Measurements from ENCODE around the gene CLCN7. TPM values are rescaled to one million over a fixed set of nuclear protein-coding genes. Genes with fewer than 3 reads are reported as not detected.
A peak's percentile ranks its signal among the peaks of the same experiment; 100 is the strongest.
"Not testable (repeated sequence)": the region's sequence is repeated elsewhere in the genome, so short reads cannot be mapped to it uniquely, and the experiment has no call there.

Gene CLCN7
- total RNA-seq, 3 donors from 2014 or later (not counting 1 experiment from before 2014, with no cell fraction given) = 117 to 125 (median 118) TPM

- Mint-ChIP-seq H3K27me3 (ENCODE audit: low read depth in 2 of 2) (no peaks in the 10 kb centered on the region), H3K4me3 (no peak overlapping the region), H3K27ac (peak overlapping the region in 1 of 2 donors; percentile 79), H3K36me3 (no peaks in the 10 kb centered on the region), H3K9me3 (no peaks in the 10 kb centered on the region), H3K4me1 (peaks cover 15 to 48% of the 10 kb centered on the region in 2 donors)
- H3K27me3 ChIP-seq (ENCODE audit: control insufficient read depth, insufficient read depth, low read length) = no peaks in the 10 kb centered on the region
- peak overlapping the region; percentile 66 for H3K27ac ChIP-seq (ENCODE audit: low read length)
- WGBS (ENCODE audit: insufficient coverage) = 67% methylated on average over 14 of the region's 14 CpGs
- H3K4me1 ChIP-seq (ENCODE audit: control insufficient read depth, insufficient read depth, low read length) = peaks cover 41% of the 10 kb centered on the region
- ATAC-seq (no peak), DNase-seq (no peak)
- H3K4me3 ChIP-seq (ENCODE audit: low read length) = no peak overlapping the region
- no peaks in the 10 kb centered on the region for H3K9me3 ChIP-seq (ENCODE audit: control insufficient read depth, insufficient read depth, low read length)
- intact Hi-C loops (cut with micrococcal nuclease) = no loop called here
- no peak for TF ChIP-seq CTCF (IDR thresholded peaks at IDR 0.05)
- no peaks in the 10 kb centered on the region for H3K36me3 ChIP-seq (ENCODE audit: control insufficient read depth, insufficient read depth, low read length)
Observed at GRCh38 chr16:1470481-1471251, 4.2 kb downstream of the CLCN7 start.

- Histone ChIP-seq H3K4me1 (ENCODE audit: control insufficient read depth, insufficient read depth, low read length) (peaks cover 36% of the 10 kb centered on the region), H3K27me3 (ENCODE audit: control insufficient read depth, insufficient read depth, low read length) (no peaks in the 10 kb centered on the region), H3K36me3 (ENCODE audit: control insufficient read depth, insufficient read depth, low read length) (no peaks in the 10 kb centered on the region), H3K9me3 (ENCODE audit: control insufficient read depth, insufficient read depth, low read length) (no peaks in the 10 kb centered on the region), H3K4me3 (ENCODE audit: low read length) (no peak overlapping the region), H3K27ac (ENCODE audit: low read length) (peak overlapping the region; percentile 66)
- peak overlapping the region in 1 of 2 donors; percentile 79 for H3K27ac Mint-ChIP-seq
- intact Hi-C loops (cut with micrococcal nuclease) = no loop called here
- TF ChIP-seq CTCF (IDR thresholded peaks at IDR 0.05) = no peak
- no peaks in the 10 kb centered on the region for H3K9me3 Mint-ChIP-seq
- peaks cover 15 to 42% of the 10 kb centered on the region in 2 donors for H3K4me1 Mint-ChIP-seq
- ATAC-seq = peak in 2 of 3 donors; percentile 29 to 45
- no peaks in the 10 kb centered on the region for H3K36me3 Mint-ChIP-seq
- DNase-seq = no peak
- H3K27me3 Mint-ChIP-seq (ENCODE audit: low read depth in 2 of 2) = no peaks in the 10 kb centered on the region
- H3K4me3 Mint-ChIP-seq = peak overlapping the region; percentile 38
- WGBS (ENCODE audit: insufficient coverage) = 73% methylated on average over 20 of the region's 20 CpGs
Observed at GRCh38 chr16:1469693-1470201, 5.1 kb downstream of the CLCN7 start.

GRCh38 chr16:1469141-1469540 is 5.7 kb downstream of the CLCN7 start:
- peaks cover 33% of the 10 kb centered on the region for H3K4me1 ChIP-seq (ENCODE audit: control insufficient read depth, insufficient read depth, low read length)
- intact Hi-C loops (cut with micrococcal nuclease); H3K36me3 ChIP-seq (ENCODE audit: control insufficient read depth, insufficient read depth, low read length); H3K4me3 Mint-ChIP-seq; H3K4me3 ChIP-seq (ENCODE audit: low read length); ATAC-seq; H3K27me3 Mint-ChIP-seq (ENCODE audit: low read depth in 2 of 2); H3K9me3 Mint-ChIP-seq; H3K27me3 ChIP-seq (ENCODE audit: control insufficient read depth, insufficient read depth, low read length); H3K9me3 ChIP-seq (ENCODE audit: control insufficient read depth, insufficient read depth, low read length); H3K36me3 Mint-ChIP-seq; DNase-seq; H3K27ac Mint-ChIP-seq: not testable (repeated sequence)
- H3K4me1 Mint-ChIP-seq = peaks cover 15 to 42% of the 10 kb centered on the region in 2 donors
- WGBS (ENCODE audit: insufficient coverage) = 96% methylated on average over 4 of the region's 5 CpGs
- H3K27ac ChIP-seq (ENCODE audit: low read length) = peak overlapping the region; percentile 66

GRCh38 chr16:1468426-1468810 is 6.4 kb downstream of the CLCN7 start:
- Histone ChIP-seq H3K4me3 (ENCODE audit: low read length) (no peak overlapping the region), H3K27me3 (ENCODE audit: control insufficient read depth, insufficient read depth, low read length) (no peaks in the 10 kb centered on the region), H3K36me3 (ENCODE audit: control insufficient read depth, insufficient read depth, low read length) (peaks cover 2% of the 10 kb centered on the region), H3K27ac (ENCODE audit: low read length) (no peak overlapping the region), H3K4me1 (ENCODE audit: control insufficient read depth, insufficient read depth, low read length) (peaks cover 27% of the 10 kb centered on the region), H3K9me3 (ENCODE audit: control insufficient read depth, insufficient read depth, low read length) (no peaks in the 10 kb centered on the region)
- no peak for DNase-seq
- Mint-ChIP-seq H3K27me3 (ENCODE audit: low read depth in 2 of 2) (no peaks in the 10 kb centered on the region), H3K36me3 (no peaks in the 10 kb centered on the region), H3K4me1 (peaks cover 15 to 42% of the 10 kb centered on the region in 2 donors), H3K4me3 (no peak overlapping the region), H3K27ac (no peak overlapping the region), H3K9me3 (no peaks in the 10 kb centered on the region)
- 93% methylated on average over 22 of the region's 22 CpGs for WGBS (ENCODE audit: insufficient coverage)
- ATAC-seq = no peak
- intact Hi-C loops (cut with micrococcal nuclease) = no loop called here
- TF ChIP-seq CTCF (IDR thresholded peaks at IDR 0.05) = no peak
